Calu3 (cell line): ENCODE results near the gene CCL21. TPM values are rescaled to one million over a fixed set of nuclear protein-coding genes. Genes with fewer than 3 reads are reported as not detected.

Experiments used
- BruUV-seq: library from RNA; stranded (reverse); fragments of 400-500 nt; replicated peaks from 2 replicates; lab custom pipeline; 2021; lab: Mats Ljungman, UMichigan
- CTCF ChIA-PET: fragments of 300-600 bp; sonication (Branson Sonifier 250); formaldehyde crosslinking; loops from one replicate; lab custom pipeline; 2022; ENCODE audit warnings: antibody characterized with exemption; lab: Charles Lee
- DNase-seq: peaks from one replicate; pipeline ENCODE4 v3.0.0; 2022
- H3K27ac Mint-ChIP-seq: one replicate; pipeline ENCODE4 v1.8.0; 2022; ENCODE audit warnings: mixed read lengths; ENCODE audit not compliant: unreplicated experiment
- H3K27me3 Mint-ChIP-seq: one replicate; pipeline ENCODE4 v1.8.0; 2022; ENCODE audit warnings: mixed read lengths; ENCODE audit not compliant: unreplicated experiment
- H3K36me3 Mint-ChIP-seq: one replicate; pipeline ENCODE4 v1.8.0; 2022; ENCODE audit warnings: mild to moderate bottlenecking, moderate library complexity, mixed read lengths; ENCODE audit not compliant: insufficient read depth, unreplicated experiment
- H3K4me1 Mint-ChIP-seq: one replicate; pipeline ENCODE4 v1.8.0; 2022; ENCODE audit warnings: mild to moderate bottlenecking, low read depth, mixed read lengths; ENCODE audit not compliant: unreplicated experiment
- H3K4me3 Mint-ChIP-seq: one replicate; pipeline ENCODE4 v1.8.0; 2022; ENCODE audit warnings: mild to moderate bottlenecking, low read depth, moderate library complexity, mixed read lengths; ENCODE audit not compliant: unreplicated experiment
- H3K9me3 Mint-ChIP-seq: one replicate; pipeline ENCODE4 v1.8.0; 2022; ENCODE audit warnings: low read depth, mixed read lengths; ENCODE audit not compliant: unreplicated experiment
- intact Hi-C: fragments of 100-400 bp; cut with micrococcal nuclease; formaldehyde crosslinking; loops from one replicate; pipeline ENCODE4 v1.10.0; 2022; ENCODE audit not compliant: unreplicated experiment
- total RNA-seq: library from RNA; stranded (reverse); gene quantifications from 2 replicates; pipeline ENCODE4 v1.2.3, GENCODE V29; 2022
- TF ChIP-seq, protein P1 (sequence below): fragments of 200-600 bp; IDR thresholded peaks from one replicate; pipeline ENCODE4 v1.8.0; 2022; ENCODE audit warnings: antibody characterized with exemption; ENCODE audit not compliant: unreplicated experiment

CCL21 gene
- total RNA-seq, 1 experiment from 2014 or later = not detected

DNA sequence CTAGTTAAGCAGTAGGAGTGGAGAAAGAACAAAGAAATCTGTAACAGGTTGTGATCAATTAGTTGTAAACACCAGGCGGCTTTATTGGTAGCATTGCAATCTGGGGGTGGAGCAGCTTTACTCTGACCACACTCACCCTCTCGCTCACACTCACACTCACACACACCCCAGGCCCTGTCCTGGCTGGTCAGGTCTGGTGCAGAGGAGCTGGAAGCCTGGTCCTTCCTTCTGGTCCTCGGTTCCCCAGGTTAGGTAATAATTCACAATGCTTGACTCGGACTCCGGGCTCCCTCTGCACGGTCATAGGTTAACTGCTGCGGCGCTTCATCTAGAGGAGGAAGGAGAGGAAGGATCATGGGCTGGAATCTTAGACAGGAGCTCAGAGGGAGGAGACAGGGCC is 20.4 kb downstream of the CCL21 start:
- H3K27me3 Mint-ChIP-seq = peaks cover 89% of the 10 kb centered on the region
- H3K4me3 Mint-ChIP-seq = no peak overlapping the region
- no peaks in the 10 kb centered on the region for H3K4me1 Mint-ChIP-seq
- H3K36me3 Mint-ChIP-seq = no peaks in the 10 kb centered on the region
- no peak overlapping the region for H3K27ac Mint-ChIP-seq
- TF ChIP-seq, protein P1, sequence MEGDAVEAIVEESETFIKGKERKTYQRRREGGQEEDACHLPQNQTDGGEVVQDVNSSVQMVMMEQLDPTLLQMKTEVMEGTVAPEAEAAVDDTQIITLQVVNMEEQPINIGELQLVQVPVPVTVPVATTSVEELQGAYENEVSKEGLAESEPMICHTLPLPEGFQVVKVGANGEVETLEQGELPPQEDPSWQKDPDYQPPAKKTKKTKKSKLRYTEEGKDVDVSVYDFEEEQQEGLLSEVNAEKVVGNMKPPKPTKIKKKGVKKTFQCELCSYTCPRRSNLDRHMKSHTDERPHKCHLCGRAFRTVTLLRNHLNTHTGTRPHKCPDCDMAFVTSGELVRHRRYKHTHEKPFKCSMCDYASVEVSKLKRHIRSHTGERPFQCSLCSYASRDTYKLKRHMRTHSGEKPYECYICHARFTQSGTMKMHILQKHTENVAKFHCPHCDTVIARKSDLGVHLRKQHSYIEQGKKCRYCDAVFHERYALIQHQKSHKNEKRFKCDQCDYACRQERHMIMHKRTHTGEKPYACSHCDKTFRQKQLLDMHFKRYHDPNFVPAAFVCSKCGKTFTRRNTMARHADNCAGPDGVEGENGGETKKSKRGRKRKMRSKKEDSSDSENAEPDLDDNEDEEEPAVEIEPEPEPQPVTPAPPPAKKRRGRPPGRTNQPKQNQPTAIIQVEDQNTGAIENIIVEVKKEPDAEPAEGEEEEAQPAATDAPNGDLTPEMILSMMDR = no peak
- no peaks in the 10 kb centered on the region for H3K9me3 Mint-ChIP-seq
- CTCF ChIA-PET = interaction anchor here (0.7 kb wide), 1 partner anchor 11 kb away, joined by 4 read pairs; no protein-coding TSS in a partner anchor
- no peak for DNase-seq
- BruUV-seq = no TSS peak
- intact Hi-C loops = no loop called here

DNA sequence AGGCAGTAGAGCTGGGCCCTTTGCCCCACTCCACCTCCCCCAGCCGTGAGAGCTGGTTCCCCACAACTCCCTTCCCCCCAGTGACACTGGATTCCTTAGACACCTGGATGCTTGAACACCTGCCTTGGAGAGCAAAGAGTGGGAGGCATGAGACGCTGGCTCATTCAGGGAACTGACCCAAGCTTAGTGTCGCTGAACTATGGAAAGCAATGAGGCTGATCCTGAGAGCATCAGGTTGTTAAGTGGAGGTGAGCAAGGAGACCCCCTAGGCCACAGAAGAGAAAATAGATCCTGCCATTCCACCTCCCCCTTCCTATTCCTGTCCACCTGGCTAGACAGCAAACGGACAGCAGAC is 20.8 kb downstream of the CCL21 start:
- H3K36me3 Mint-ChIP-seq = no peaks in the 10 kb centered on the region
- BruUV-seq = no TSS peak
- intact Hi-C loops = no loop called here
- CTCF ChIA-PET = no interaction called here
- TF ChIP-seq, protein P1 = no peak
- H3K27me3 Mint-ChIP-seq = peaks cover 89% of the 10 kb centered on the region
- no peak for DNase-seq
- H3K27ac Mint-ChIP-seq = no peak overlapping the region
- no peak overlapping the region for H3K4me3 Mint-ChIP-seq
- H3K9me3 Mint-ChIP-seq = no peaks in the 10 kb centered on the region
- no peaks in the 10 kb centered on the region for H3K4me1 Mint-ChIP-seq

DNA sequence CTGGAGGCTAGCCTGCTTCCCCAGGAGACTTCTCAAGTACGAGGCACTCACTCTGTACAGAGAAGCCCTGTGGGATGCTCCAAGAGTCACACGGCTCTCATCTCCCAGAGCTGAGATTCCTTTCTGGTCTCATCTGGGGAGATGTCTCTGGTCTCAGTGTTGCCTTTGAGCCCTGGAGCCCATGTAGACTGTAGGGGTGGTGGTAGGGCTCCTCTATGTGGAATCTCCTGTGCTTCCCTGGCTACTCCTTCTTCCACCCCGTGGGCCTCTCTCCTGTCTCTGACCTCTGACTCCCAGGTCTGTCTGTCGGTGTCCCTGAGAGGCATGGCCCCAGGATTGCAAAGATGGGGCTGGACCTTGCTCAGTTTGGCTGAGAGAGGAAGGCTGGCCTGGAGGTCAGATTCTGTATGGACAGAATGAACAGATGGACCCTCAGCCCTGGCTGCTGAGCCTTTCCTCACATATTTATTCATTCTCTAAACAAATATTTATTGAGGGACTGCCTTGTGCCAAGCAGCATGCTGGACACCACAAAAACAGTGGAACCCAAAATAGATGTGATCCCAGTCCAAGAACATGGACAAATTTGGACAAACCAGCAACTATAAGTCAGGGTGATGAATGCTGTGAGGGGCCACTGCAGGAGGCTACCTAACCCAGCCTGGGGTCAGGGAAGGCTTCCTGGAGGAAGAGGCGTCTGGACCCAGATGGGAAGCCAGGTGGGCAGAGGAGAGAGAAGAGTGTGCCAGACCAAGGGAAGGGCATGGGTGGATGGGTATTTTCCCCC is 21.4 kb downstream of the CCL21 start:
- peaks cover 87% of the 10 kb centered on the region for H3K27me3 Mint-ChIP-seq
- no peak for DNase-seq
- H3K4me3 Mint-ChIP-seq = no peak overlapping the region
- intact Hi-C loops = no loop called here
- TF ChIP-seq, protein P1 = no peak
- H3K36me3 Mint-ChIP-seq = no peaks in the 10 kb centered on the region
- BruUV-seq = no TSS peak
- H3K9me3 Mint-ChIP-seq = no peaks in the 10 kb centered on the region
- H3K27ac Mint-ChIP-seq = no peak overlapping the region
- CTCF ChIA-PET = no interaction called here
- H3K4me1 Mint-ChIP-seq = no peaks in the 10 kb centered on the region

DNA sequence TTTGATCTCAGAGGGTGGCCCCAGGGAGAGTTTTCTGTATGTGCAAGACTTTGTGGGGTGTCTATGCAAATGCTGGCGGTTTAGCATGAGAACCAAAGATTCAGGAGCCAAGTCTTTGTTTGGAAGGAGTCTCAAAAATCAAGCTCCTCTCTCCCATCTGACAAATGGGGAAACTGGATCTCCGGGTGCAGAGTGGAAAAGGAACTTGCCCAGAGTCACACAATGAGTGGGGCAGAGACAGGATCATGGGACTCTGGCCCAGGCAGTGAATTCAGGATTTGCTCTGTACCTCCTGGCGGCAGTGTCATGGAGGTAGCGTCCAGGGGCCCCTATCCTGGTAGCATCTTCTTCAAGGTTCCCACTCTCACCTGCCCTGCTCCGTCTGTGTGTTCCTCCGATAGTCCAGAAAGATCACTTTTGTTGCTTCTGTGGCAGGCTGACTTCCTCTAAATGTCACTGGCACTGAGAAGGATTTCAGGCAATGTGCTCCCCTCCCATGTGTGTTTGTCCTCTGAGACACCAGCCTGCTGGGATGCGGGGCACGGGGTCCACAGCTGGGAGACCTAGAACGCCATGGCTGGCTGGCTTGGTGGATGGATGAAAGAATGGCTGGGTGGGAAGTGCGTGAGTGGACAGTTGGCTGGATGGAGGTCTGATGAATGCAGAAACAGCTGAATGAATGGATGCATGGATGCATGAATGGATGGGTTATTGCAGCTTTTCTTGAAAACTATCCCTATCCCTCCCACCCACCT is 22.5 kb downstream of the CCL21 start:
- Mint-ChIP-seq H3K4me1 (no peaks in the 10 kb centered on the region), H3K4me3 (no peak overlapping the region), H3K27me3 (peaks cover 78% of the 10 kb centered on the region), H3K9me3 (no peaks in the 10 kb centered on the region), H3K27ac (no peak overlapping the region), H3K36me3 (no peaks in the 10 kb centered on the region)
- CTCF ChIA-PET = no interaction called here
- TF ChIP-seq, protein P1 = no peak
- no peak for DNase-seq
- intact Hi-C loops = no loop called here
- BruUV-seq = no TSS peak
